Measurements from ENCODE around the gene ZNF343. TPM values are rescaled to one million over a fixed set of nuclear protein-coding genes. Genes with fewer than 3 reads are reported as not detected.
"Not testable (repeated sequence)": the region's sequence is repeated elsewhere in the genome, so short reads cannot be mapped to it uniquely, and the experiment has no call there.

Gene ZNF343
- total and polyA plus RNA-seq, 12 donors: 3.2 to 7.1 (median 5.0) TPM

GRCh38 chr20:2524709-2525506 is 16.2 kb upstream of the ZNF343 start:
- DNase-seq (peak; percentile 43 to 49), ATAC-seq (peak; percentile 56 to 80 (median 71))
- Histone ChIP-seq H3K27me3 (peaks cover 0 to 5% (median 0%) of the 10 kb centered on the region in 7 donors), H3K4me1 (peaks cover 0 to 35% (median 6%) of the 10 kb centered on the region in 9 donors), H3K4me3 (peak overlapping the region; percentile 58 to 95 (median 72)), H3K27ac (peak overlapping the region; percentile 55 to 96 (median 92)), H3K9me3 (no peaks in the 10 kb centered on the region), H3K36me3 (no peaks in the 10 kb centered on the region)
- intact Hi-C loops (cut with DNase I): loop anchor here (2.0 to 10.0 kb wide), 5 partner anchors 120 to 480 kb away; partner anchors contain the start of gene NOP56 (in 2 of the 10)
- 0 to 1% methylated on average over 64 of the region's 64 CpGs for WGBS, 2 donors
- TF ChIP-seq CTCF (IDR thresholded peaks at IDR 0.05): peak in 3 of 9 donors; percentile 3 to 29 (median 24)

- H3K4me1 ChIP-seq: peaks cover 0 to 35% (median 6%) of the 10 kb centered on the region in 9 donors
- peak; percentile 88 to 90 for DNase-seq
- H3K27ac ChIP-seq: peak overlapping the region; percentile 55 to 96 (median 92)
- H3K27me3 ChIP-seq: peaks cover 0 to 5% (median 0%) of the 10 kb centered on the region in 7 donors
- ATAC-seq: peak; percentile 78 to 87 (median 84)
- H3K36me3 ChIP-seq: no peaks in the 10 kb centered on the region
- 11 to 12% methylated on average over 26 of the region's 26 CpGs for WGBS, 2 donors
- intact Hi-C loops (cut with DNase I): loop anchor here in 7 of 10 donors (2.0 to 10.0 kb wide), 4 partner anchors 121 to 481 kb away; no protein-coding TSS in a partner anchor
- H3K4me3 ChIP-seq: peak overlapping the region; percentile 58 to 95 (median 72)
- TF ChIP-seq CTCF (IDR thresholded peaks at IDR 0.05): peak; percentile 88 to 99 (median 96)
- H3K9me3 ChIP-seq: no peaks in the 10 kb centered on the region
Measured at GRCh38 chr20:2523919-2524708, 15.4 kb upstream of the ZNF343 start.

DNA sequence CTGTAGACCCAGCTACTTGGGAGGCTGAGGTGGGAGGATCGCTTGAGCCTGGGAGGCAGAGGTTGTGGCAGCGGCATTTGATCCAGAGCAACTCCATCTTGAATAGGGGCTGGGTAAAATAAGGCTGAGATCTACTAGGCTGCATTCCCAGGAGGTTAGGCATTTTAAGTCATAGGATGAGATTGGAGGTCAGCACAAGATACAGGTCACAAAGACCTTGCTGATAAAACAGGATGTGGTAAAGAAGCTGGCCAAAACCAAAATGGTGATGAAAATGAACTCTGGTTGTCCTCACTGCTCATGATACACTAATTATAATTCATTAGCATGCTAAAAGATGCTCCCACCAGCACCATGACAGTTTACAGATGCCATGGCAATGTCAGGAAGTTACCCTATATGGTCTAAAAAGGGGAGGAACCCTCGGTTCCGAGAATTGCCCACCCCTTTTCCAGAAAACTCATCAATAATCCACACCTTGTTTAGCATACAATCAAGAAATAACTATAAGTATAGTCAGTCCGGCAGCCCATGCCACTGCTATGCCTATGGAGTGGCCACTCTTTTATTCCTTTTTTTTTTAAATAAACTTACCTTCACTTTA is 14.2 kb upstream of the ZNF343 start:
- WGBS, 2 donors: 87 to 92% methylated on average over 5 of the region's 5 CpGs
- H3K27ac ChIP-seq, H3K9me3 ChIP-seq, H3K36me3 ChIP-seq, H3K27me3 ChIP-seq, H3K4me3 ChIP-seq, DNase-seq, ATAC-seq: not testable (repeated sequence)
- intact Hi-C loops (cut with DNase I): loop anchor here in 6 of 10 donors (5.0 to 10.0 kb wide), 3 partner anchors 122 to 482 kb away; no protein-coding TSS in a partner anchor
- H3K4me1 ChIP-seq: peaks cover 0 to 35% (median 6%) of the 10 kb centered on the region in 9 donors

GRCh38 chr20:2521369-2522305 is 12.9 kb upstream of the ZNF343 start:
- TF ChIP-seq CTCF (IDR thresholded peaks at IDR 0.05): peak; percentile 64 to 90 (median 86)
- Histone ChIP-seq H3K4me3 (no peak overlapping the region), H3K4me1 (peaks cover 0 to 35% (median 6%) of the 10 kb centered on the region in 9 donors), H3K36me3 (no peaks in the 10 kb centered on the region), H3K27me3 (peaks cover 0 to 5% (median 0%) of the 10 kb centered on the region in 7 donors), H3K9me3 (no peaks in the 10 kb centered on the region), H3K27ac (no peak overlapping the region)
- no peak for ATAC-seq
- intact Hi-C loops (cut with DNase I): loop anchor here in 6 of 10 donors (5.0 to 10.0 kb wide), 3 partner anchors 123 to 483 kb away; no protein-coding TSS in a partner anchor
- WGBS, 2 donors: 18 to 19% methylated on average over 10 of the region's 10 CpGs
- DNase-seq: peak; percentile 24 to 26

Data from heart right ventricle (tissue), 16 donors.